ENCODE data around the gene VAV2. TPM values are rescaled to one million over a fixed set of nuclear protein-coding genes. Genes with fewer than 3 reads are reported as not detected.

The VAV2 gene
- total and polyA plus RNA-seq, 9 of the 15 experiments (the other 6 are each of a cell fraction or from before 2014, with no cell fraction given), result 0.01 to 2.7 (median 1.0) TPM; not detected in 1

- Histone ChIP-seq H2AFZ (ENCODE audit: low read depth, low read length) (no peak overlapping the region), H3K9ac (ENCODE audit: insufficient read depth in 1 of 2, low read depth in 2 of 2, low read length in 2 of 2) (no peak overlapping the region), H3K9me3 (replicated peaks; ENCODE audit: control insufficient read depth, insufficient read depth, low read depth, low read length) (no peaks in the 10 kb centered on the region), H3K4me2 (ENCODE audit: insufficient read depth, low read length) (no peak overlapping the region), H3K79me2 (ENCODE audit: control insufficient read depth, insufficient read depth, low read length) (no peaks in the 10 kb centered on the region), H3K36me3 (ENCODE audit: control insufficient read depth, insufficient read depth, low read length) (no peaks in the 10 kb centered on the region), H3K4me1 (replicated peaks in 1 of 2; ENCODE audit: control insufficient read depth in 2 of 2, insufficient read depth in 2 of 2, low read length in 2 of 2) (no peaks in the 10 kb centered on the region; a peak in 1 of 5 replicates), H4K20me1 (replicated peaks; ENCODE audit: control insufficient read depth, insufficient read depth, low read length) (peaks cover 39% of the 10 kb centered on the region), H3K27me3 (ENCODE audit: control insufficient read depth in 2 of 2, insufficient read depth in 2 of 2, low read length in 2 of 2) (peaks cover 28 to 82% of the 10 kb centered on the region in 2 experiments; a peak in 4 of 5 replicates), H3K9me1 (ENCODE audit: control insufficient read depth, insufficient read depth, low read length) (no peaks in the 10 kb centered on the region), H3K27ac (ENCODE audit: extremely low read depth, low read depth, low read length) (no peak overlapping the region), H3K4me3 (no peak overlapping the region)
- WGBS (ENCODE audit: insufficient coverage, low coverage, missing lambda C conversion rate), result 4% methylated on average over 10 of the region's 14 CpGs
- CTCF ChIA-PET (ENCODE audit: low intra/inter-chr PET ratio), result no interaction called here
- in situ Hi-C loops (cut with MboI) (no loop called here), intact Hi-C loops (cut with micrococcal nuclease) (no loop called here)
- DNase-seq (ENCODE audit: extremely low read depth in 1 of 4, low spot score in 3 of 4) (no peak), ATAC-seq (no peak), FAIRE-seq (no peak)
- BruUV-seq (replicated peaks), result no TSS peak
- POLR2A ChIA-PET, result no interaction called here
- TF ChIP-seq ZBTB33 (CRISPR knock-in tag; IDR thresholded peaks at IDR 0.05) (no peak), GTF2F1 (IDR thresholded peaks at IDR 0.05; ENCODE audit: low read depth, low read length) (no peak), ETV6 (IDR thresholded peaks at IDR 0.05; ENCODE audit: borderline replicate concordance in 1 of 2, low read depth in 2 of 2, low read length in 1 of 2) (no peak), ETV6 (CRISPR knock-in tag; IDR thresholded peaks at IDR 0.05; ENCODE audit: borderline replicate concordance) (no peak), BRD4 (IDR thresholded peaks at IDR 0.05) (no peak), CBX1 (IDR thresholded peaks at IDR 0.05; ENCODE audit: low read depth) (no peak), TAL1 (IDR thresholded peaks at IDR 0.05) (no peak), LCOR (CRISPR knock-in tag; IDR thresholded peaks at IDR 0.05) (no peak), ZFP30 (CRISPR knock-in tag; IDR thresholded peaks at IDR 0.05; ENCODE audit: borderline replicate concordance) (no peak), SFPQ (IDR thresholded peaks at IDR 0.05; ENCODE audit: low read depth, low read length) (no peak), TFE3 (CRISPR knock-in tag; IDR thresholded peaks at IDR 0.05) (no peak)
- TF ChIP-seq, protein P1, sequence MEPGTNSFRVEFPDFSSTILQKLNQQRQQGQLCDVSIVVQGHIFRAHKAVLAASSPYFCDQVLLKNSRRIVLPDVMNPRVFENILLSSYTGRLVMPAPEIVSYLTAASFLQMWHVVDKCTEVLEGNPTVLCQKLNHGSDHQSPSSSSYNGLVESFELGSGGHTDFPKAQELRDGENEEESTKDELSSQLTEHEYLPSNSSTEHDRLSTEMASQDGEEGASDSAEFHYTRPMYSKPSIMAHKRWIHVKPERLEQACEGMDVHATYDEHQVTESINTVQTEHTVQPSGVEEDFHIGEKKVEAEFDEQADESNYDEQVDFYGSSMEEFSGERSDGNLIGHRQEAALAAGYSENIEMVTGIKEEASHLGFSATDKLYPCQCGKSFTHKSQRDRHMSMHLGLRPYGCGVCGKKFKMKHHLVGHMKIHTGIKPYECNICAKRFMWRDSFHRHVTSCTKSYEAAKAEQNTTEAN (CRISPR knock-in tag; IDR thresholded peaks at IDR 0.05), result no peak
- TF ChIP-seq, protein P2, sequence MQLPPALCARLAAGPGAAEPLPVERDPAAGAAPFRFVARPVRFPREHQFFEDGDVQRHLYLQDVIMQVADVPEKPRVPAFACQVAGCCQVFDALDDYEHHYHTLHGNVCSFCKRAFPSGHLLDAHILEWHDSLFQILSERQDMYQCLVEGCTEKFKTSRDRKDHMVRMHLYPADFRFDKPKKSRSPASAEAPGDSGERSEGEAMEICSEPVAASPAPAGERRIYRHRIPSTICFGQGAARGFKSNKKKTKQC (CRISPR knock-in tag; IDR thresholded peaks at IDR 0.05), result no peak
Measured at GRCh38 chr9:133886563-133887501, 105.3 kb downstream of the VAV2 start.

Data from K562 (cell line).